ENCODE results near the gene MRPL20.

DNA sequence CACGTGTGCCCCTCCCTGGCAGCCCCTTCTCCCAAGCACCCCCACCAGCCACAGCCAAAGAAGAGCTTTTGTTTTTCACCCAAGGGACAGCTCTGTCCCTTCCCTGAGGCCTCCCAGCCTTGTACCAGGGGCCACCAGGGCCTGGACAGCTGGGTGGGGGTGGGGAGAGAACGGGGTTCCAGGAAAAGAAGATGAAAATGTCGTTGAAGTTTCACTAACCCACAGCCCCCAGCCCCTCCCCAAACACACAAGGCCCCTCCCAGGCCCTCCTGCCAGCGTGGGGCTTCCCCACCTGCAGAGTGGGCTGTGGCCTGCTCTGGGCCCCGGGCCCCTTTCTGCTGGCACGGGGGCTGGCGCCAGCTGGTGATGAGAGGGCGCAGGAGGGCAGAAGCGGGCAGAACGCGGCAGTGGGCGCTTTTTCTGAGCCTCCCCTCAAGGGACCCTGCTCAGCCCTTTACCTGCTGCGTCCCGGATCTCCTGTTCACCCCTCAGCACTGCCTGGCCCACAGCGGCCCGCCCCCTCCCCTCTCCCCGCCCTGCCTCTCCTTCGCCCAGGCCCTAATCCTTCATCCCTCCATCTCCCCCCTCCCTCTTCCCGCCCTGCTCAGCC, 19.5 kb upstream of the MRPL20 start:
- TF ChIP-seq, protein P1, sequence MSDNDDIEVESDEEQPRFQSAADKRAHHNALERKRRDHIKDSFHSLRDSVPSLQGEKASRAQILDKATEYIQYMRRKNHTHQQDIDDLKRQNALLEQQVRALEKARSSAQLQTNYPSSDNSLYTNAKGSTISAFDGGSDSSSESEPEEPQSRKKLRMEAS (IDR thresholded peaks at IDR 0.05): no peak
- no peak for TF ChIP-seq TCF12 (IDR thresholded peaks at IDR 0.05; ENCODE audit: low read depth)

Measured in Ishikawa (cell line).